ENCODE data around the gene CHST15. TPM values are rescaled to one million over a fixed set of nuclear protein-coding genes. Genes with fewer than 3 reads are reported as not detected.

CHST15 gene
- total RNA-seq, 4 donors from 2014 or later, result 43.2 to 104 (median 81.5) TPM

- 94 to 95% methylated on average over 18 of the region's 18 CpGs for WGBS, 2 donors
- no peak for TF ChIP-seq CTCF (IDR thresholded peaks at IDR 0.05)
- no peak for TF ChIP-seq POLR2A (IDR thresholded peaks at IDR 0.05)
- intact Hi-C loops (cut with DNase I), result no loop called here
- no peak for DNase-seq
- H3K36me3 ChIP-seq, result peaks cover 14 to 25% of the 10 kb centered on the region in 2 donors
- no peaks in the 10 kb centered on the region for H3K9me3 ChIP-seq
- no peak overlapping the region for H3K4me3 ChIP-seq (replicated peaks in 1 of 3)
- no peak overlapping the region for H3K27ac ChIP-seq
- no peaks in the 10 kb centered on the region for H3K27me3 ChIP-seq
- H3K4me1 ChIP-seq, result peaks cover 0 to 13% of the 10 kb centered on the region in 2 donors
Measured at GRCh38 chr10:124045801-124046355, 47.5 kb downstream of the CHST15 start.

- no peak overlapping the region for H3K27ac ChIP-seq
- no peak for DNase-seq
- intact Hi-C loops (cut with DNase I), result no loop called here
Measured at GRCh38 chr10:124045276-124045675, 48.1 kb downstream of the CHST15 start.

GRCh38 chr10:124044143-124044862 lies 49.1 kb downstream of the CHST15 start:
- H3K9me3 ChIP-seq, result no peaks in the 10 kb centered on the region
- no peaks in the 10 kb centered on the region for H3K27me3 ChIP-seq
- 96% methylated on average over 40 of the region's 40 CpGs for WGBS, 2 donors
- peaks cover 0 to 9% of the 10 kb centered on the region in 2 donors for H3K4me1 ChIP-seq
- DNase-seq, result no peak
- TF ChIP-seq POLR2A (IDR thresholded peaks at IDR 0.05) (no peak), CTCF (IDR thresholded peaks at IDR 0.05) (no peak)
- intact Hi-C loops (cut with DNase I), result no loop called here
- H3K36me3 ChIP-seq, result peaks cover 25% of the 10 kb centered on the region in 2 donors
- H3K4me3 ChIP-seq (replicated peaks in 1 of 3), result no peak overlapping the region
- no peak overlapping the region for H3K27ac ChIP-seq

More at GRCh38 chr10:124045276-124045675, 48.1 kb downstream of the CHST15 start:
- Histone ChIP-seq H3K9me3 (no peaks in the 10 kb centered on the region), H3K4me1 (peaks cover 0 to 13% of the 10 kb centered on the region in 2 donors), H3K4me3 (replicated peaks in 1 of 3) (no peak overlapping the region), H3K36me3 (peaks cover 17 to 25% of the 10 kb centered on the region in 2 donors), H3K27me3 (no peaks in the 10 kb centered on the region)
- no peak for TF ChIP-seq POLR2A (IDR thresholded peaks at IDR 0.05)
- 74 to 78% methylated on average over 6 of the region's 6 CpGs for WGBS, 2 donors

GRCh38 chr10:124043310-124044142 lies 49.9 kb downstream of the CHST15 start:
- Histone ChIP-seq H3K9me3 (no peaks in the 10 kb centered on the region), H3K4me3 (replicated peaks in 1 of 3) (no peak overlapping the region), H3K4me1 (peaks cover 0 to 5% of the 10 kb centered on the region in 2 donors), H3K27ac (no peak overlapping the region), H3K27me3 (no peaks in the 10 kb centered on the region), H3K36me3 (peaks cover 26 to 30% of the 10 kb centered on the region in 2 donors)
- TF ChIP-seq POLR2A (IDR thresholded peaks at IDR 0.05) (no peak), CTCF (IDR thresholded peaks at IDR 0.05) (no peak)
- 72 to 76% methylated on average over 12 of the region's 12 CpGs for WGBS, 2 donors
- no peak for DNase-seq
- intact Hi-C loops (cut with DNase I), result no loop called here

- no peak for DNase-seq
- Histone ChIP-seq H3K9me3 (no peaks in the 10 kb centered on the region), H3K27me3 (no peaks in the 10 kb centered on the region), H3K27ac (no peak overlapping the region), H3K36me3 (peaks cover 32 to 35% of the 10 kb centered on the region in 2 donors), H3K4me3 (replicated peaks in 1 of 3) (no peak overlapping the region), H3K4me1 (no peaks in the 10 kb centered on the region)
- TF ChIP-seq CTCF (IDR thresholded peaks at IDR 0.05) (no peak), POLR2A (IDR thresholded peaks at IDR 0.05) (no peak)
- WGBS, 2 donors, result 79 to 82% methylated on average over 8 of the region's 8 CpGs
- intact Hi-C loops (cut with DNase I), result no loop called here
Measured at GRCh38 chr10:124042656-124043309, 50.6 kb downstream of the CHST15 start.
